Kidney (tissue), 14 donors: Measurements from ENCODE around the gene MVB12A. TPM values are rescaled to one million over a fixed set of nuclear protein-coding genes. Genes with fewer than 3 reads are reported as not detected.

Source experiments
- DNase-seq, 5 donors: peaks; one replicate each; pipeline ENCODE4 v3.0.0-alpha.2; 2013 to 2020
- FAIRE-seq: peaks from 2 replicates; lab custom pipeline; 2012; peaks lifted over from hg19 to GRCh38; lab: Jason Lieb, UNC
- H3K27ac ChIP-seq, 2 donors: one replicate each; pipeline ENCODE4 v1.7.0; 2013; ENCODE audit warnings: low read depth in 2 of 2, low read length in 2 of 2, inconsistent platforms in 1 of 2
- H3K27me3 ChIP-seq: one replicate; pipeline ENCODE4 v1.7.1; 2013; ENCODE audit warnings: low read length, inconsistent platforms; ENCODE audit not compliant: control insufficient read depth, insufficient read depth
- H3K36me3 ChIP-seq, 3 donors: one replicate each; pipeline versions ENCODE4 v1.7.0 to v1.7.1; 2013; ENCODE audit warnings: low read length in 3 of 3, control low read depth in 1 of 3, inconsistent platforms in 1 of 3; ENCODE audit not compliant: insufficient read depth in 3 of 3, control insufficient read depth in 2 of 3
- H3K4me1 ChIP-seq, 3 donors: one replicate each; pipeline versions ENCODE4 v1.7.0 to v1.7.1; 2013; ENCODE audit warnings: low read length in 3 of 3, inconsistent platforms in 1 of 3, low read depth in 1 of 3; ENCODE audit not compliant: control insufficient read depth in 2 of 3, insufficient read depth in 2 of 3
- H3K4me3 ChIP-seq, 3 donors: one replicate each; pipeline versions ENCODE4 v1.7.0 to v1.8.1; 2013; ENCODE audit warnings: low read length in 3 of 3, control low read depth in 1 of 3, inconsistent platforms in 1 of 3
- H3K9ac ChIP-seq, 3 donors: one replicate each; pipeline versions ENCODE4 v1.7.0 to v1.7.1; 2013; ENCODE audit warnings: low read length in 3 of 3, control low read depth in 1 of 3, inconsistent platforms in 1 of 3
- H3K9me3 ChIP-seq, 3 donors: one replicate each; pipeline versions ENCODE4 v1.7.0 to v1.7.1; 2013; ENCODE audit warnings: low read length in 3 of 3, control low read depth in 1 of 3, inconsistent platforms in 1 of 3; ENCODE audit not compliant: control insufficient read depth in 2 of 3, insufficient read depth in 1 of 3
- CTCF ChIP-seq: IDR thresholded peaks from 3 replicates; pipeline ENCODE4 v1.5.1; 2012; ENCODE audit warnings: mild to moderate bottlenecking, moderate library complexity, borderline replicate concordance; ENCODE audit not compliant: insufficient read depth; ENCODE audit errors: extremely low read depth
- intact Hi-C: fragments of 100-400 bp; cut with DNase I; formaldehyde crosslinking; loops from one replicate; pipeline ENCODE4 v1.11.1; 2022
- polyA plus RNA-seq: library from polyadenylated mRNA; stranded (reverse); fragments of 350-450 nt; fragmentation: Illumina TruSeq; extraction: RNeasy Lipid Tissue Mini Kit (QIAGEN cat#74804); gene quantifications from one replicate; pipeline ENCODE4 v1.2.3, GENCODE V29; 2014; ENCODE audit warnings: low read depth, low replicate concordance; ENCODE audit not compliant: insufficient read depth
- total RNA-seq: library from RNA; stranded (reverse); fragmentation: NEBNext Ultra II Directional; extraction: Animal tissue kit (Norgen Biotek cat#: 25700); gene quantifications from one replicate; pipeline ENCODE4 v1.2.1, GENCODE V29; 2021
- donor health status: control.
- donor health status: control.
- donor health status: control.
- donor health status: control.
- donor health status: control.
- donor health status: DM: yes; HTN: yes; CAD: no.
- donor health status: Normal renal cell carcinoma (clear cell type).

The MVB12A gene
- total and polyA plus RNA-seq, 2 donors from 2014 or later: 57.6 to 88.3 TPM

DNA sequence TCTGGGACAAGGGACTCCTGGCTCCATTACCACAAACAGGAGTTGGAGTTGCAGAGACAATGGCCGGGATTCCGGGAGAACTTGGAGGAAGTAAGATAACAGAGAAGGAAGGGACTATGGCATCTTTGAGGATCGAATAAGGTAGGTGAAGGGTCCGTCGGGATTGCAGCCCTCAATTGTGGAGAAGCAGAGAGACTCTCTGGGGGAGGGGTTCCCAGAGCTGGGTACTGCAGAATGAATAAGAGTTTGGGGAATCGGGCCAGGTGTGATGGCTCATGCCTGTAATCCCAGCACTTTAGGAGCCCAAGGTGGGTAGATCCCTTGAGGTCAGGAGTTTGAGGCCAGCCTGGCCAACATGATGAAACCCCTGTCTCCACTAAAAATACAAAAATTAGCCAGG, 18.2 kb upstream of the MVB12A start:
- no peaks in the 10 kb centered on the region for H3K9me3 ChIP-seq
- FAIRE-seq: no peak
- intact Hi-C loops: no loop called here

DNA sequence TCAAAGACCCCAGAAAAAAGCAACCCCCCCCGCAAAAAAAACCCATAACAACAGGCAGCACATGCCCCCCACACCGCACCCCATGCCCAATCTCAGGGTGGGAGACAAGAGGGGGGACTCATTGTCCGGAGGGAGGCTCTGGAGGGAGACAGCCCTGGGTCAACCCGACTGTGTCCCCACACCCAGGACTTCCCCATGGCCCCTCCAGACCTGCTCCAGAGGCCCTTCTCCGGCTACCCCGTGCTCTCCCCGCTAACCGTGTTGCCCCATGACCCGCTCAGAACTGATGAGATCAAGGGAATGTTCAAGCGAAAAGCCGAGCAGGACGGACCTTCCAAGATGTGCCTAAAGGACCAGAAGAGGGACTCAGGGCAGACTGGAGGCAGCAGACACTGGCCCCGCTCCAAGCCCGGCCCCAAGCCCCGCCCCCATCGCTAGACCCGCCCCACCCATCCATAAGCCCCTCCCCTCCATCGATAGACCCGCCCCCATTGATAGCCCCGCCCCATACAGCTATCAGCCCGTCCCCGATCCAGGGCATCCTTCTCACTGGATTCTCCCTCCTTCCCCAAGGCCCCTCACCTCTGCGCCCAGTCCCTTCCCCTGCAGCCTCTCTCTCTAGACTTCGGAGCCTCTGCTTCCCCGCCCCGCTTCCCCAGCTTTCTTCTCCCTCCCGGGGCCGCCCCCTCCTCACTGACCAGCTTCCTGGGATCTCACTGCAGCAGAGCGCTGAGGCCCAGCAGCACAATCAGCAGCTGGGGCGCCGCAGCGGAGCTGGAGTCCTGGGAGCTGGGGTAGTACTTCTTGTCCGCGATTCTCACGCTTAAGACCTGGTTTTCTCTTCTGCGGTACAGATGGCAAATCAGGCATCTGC, 16.6 kb upstream of the MVB12A start:
- no peak for TF ChIP-seq CTCF
- Histone ChIP-seq H3K4me1 (peaks cover 0 to 18% (median 9%) of the 10 kb centered on the region in 3 donors), H3K9ac (no peak overlapping the region), H3K27me3 (no peaks in the 10 kb centered on the region), H3K36me3 (no peaks in the 10 kb centered on the region), H3K9me3 (no peaks in the 10 kb centered on the region), H3K4me3 (no peak overlapping the region), H3K27ac (no peak overlapping the region)
- intact Hi-C loops: no loop called here
- DNase-seq: peak in 4 of 5 donors; percentile 65 to 87 (median 70)
- no peak for FAIRE-seq

More for the DNA sequence above, 18.2 kb upstream of the MVB12A start:
- no peak for DNase-seq
- no peak for TF ChIP-seq CTCF
- Histone ChIP-seq H3K4me1 (peaks cover 0 to 15% (median 5%) of the 10 kb centered on the region in 3 donors), H3K27ac (no peak overlapping the region), H3K27me3 (no peaks in the 10 kb centered on the region), H3K4me3 (no peak overlapping the region), H3K9ac (no peak overlapping the region), H3K36me3 (no peaks in the 10 kb centered on the region)

GRCh38 chr19:17404015-17404414, 15.8 kb upstream of the MVB12A start:
- no peak for TF ChIP-seq CTCF
- Histone ChIP-seq H3K4me3 (peak overlapping the region; percentile 37 to 82 (median 63)), H3K27me3 (no peaks in the 10 kb centered on the region), H3K9me3 (no peaks in the 10 kb centered on the region), H3K9ac (peak overlapping the region in 2 of 3 donors; percentile 41 to 64), H3K27ac (peak overlapping the region in 1 of 2 donors; percentile 76), H3K4me1 (peaks cover 0 to 18% (median 9%) of the 10 kb centered on the region in 3 donors), H3K36me3 (no peaks in the 10 kb centered on the region)
- intact Hi-C loops: no loop called here
- FAIRE-seq (no peak), DNase-seq (no peak)
